ENCODE data around the gene SYNC. TPM values are rescaled to one million over a fixed set of nuclear protein-coding genes. Genes with fewer than 3 reads are reported as not detected.

Gene SYNC
- total and polyA plus RNA-seq, 9 of the 15 experiments (the other 6 are each of a cell fraction or from before 2014, with no cell fraction given), result 0.49 to 1.1 (median 0.87) TPM

DNA sequence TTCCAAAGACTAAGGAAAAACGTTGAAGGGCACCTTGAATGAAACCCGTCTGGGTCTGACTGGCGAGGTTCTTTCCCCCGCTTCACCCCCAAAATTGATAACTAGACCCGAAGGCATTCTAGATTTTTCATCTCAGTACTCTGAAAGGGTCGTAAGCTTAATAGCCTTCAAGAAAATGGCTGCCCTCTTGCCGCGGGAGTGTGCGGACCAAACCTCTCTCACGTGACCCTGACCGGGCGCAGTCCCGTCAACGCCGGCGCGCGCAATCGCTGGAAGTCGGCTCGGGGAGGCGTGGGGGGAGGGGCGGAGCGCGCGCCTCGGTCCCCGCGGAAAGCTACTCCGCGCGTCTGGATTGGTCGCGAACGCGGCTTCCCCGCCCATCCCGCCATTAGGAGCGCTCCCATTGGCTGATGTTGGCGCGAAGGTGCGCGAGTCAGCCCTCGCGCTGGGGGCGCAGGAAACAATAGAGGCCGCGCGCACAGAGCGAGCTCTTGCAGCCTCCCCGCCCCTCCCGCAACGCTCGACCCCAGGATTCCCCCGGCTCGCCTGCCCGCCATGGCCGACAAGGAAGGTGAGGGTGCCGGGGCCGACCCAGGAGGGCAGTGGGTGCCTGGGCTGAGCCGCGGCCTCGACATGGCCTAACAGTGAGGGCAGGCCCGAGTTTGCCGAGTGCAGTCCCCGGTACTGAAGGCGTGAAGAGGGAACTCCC lies 51.7 kb downstream of the SYNC start, which contains the start of gene RBBP4 (continued):
- TF ChIP-seq, protein P1, sequence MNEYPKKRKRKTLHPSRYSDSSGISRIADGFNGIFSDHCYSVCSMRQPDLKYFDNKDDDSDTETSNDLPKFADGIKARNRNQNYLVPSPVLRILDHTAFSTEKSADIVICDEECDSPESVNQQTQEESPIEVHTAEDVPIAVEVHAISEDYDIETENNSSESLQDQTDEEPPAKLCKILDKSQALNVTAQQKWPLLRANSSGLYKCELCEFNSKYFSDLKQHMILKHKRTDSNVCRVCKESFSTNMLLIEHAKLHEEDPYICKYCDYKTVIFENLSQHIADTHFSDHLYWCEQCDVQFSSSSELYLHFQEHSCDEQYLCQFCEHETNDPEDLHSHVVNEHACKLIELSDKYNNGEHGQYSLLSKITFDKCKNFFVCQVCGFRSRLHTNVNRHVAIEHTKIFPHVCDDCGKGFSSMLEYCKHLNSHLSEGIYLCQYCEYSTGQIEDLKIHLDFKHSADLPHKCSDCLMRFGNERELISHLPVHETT (CRISPR knock-in tag; conservative IDR thresholded peaks at IDR 0.05 in 1 of 2, IDR thresholded peaks at IDR 0.05 in 1 of 2), result peak in 1 of 2 experiments; percentile 99; a peak in 2 of 4 replicates
- TF ChIP-seq PPARD (CRISPR knock-in tag; IDR thresholded peaks at IDR 0.05), result 0 out of 2 replicates have a peak, but pooled peaks have one; percentile 67
- no peak for TF ChIP-seq ZNF184 (CRISPR knock-in tag; IDR thresholded peaks at IDR 0.05)
- peak; percentile 93 for TF ChIP-seq POLR2H (tag; IDR thresholded peaks at IDR 0.05; ENCODE audit: low read depth)
- TF ChIP-seq SMARCE1 (IDR thresholded peaks at IDR 0.05), result no peak
- TF ChIP-seq KLF16 (IDR thresholded peaks at IDR 0.05), result no peak
- TF ChIP-seq, protein P2, sequence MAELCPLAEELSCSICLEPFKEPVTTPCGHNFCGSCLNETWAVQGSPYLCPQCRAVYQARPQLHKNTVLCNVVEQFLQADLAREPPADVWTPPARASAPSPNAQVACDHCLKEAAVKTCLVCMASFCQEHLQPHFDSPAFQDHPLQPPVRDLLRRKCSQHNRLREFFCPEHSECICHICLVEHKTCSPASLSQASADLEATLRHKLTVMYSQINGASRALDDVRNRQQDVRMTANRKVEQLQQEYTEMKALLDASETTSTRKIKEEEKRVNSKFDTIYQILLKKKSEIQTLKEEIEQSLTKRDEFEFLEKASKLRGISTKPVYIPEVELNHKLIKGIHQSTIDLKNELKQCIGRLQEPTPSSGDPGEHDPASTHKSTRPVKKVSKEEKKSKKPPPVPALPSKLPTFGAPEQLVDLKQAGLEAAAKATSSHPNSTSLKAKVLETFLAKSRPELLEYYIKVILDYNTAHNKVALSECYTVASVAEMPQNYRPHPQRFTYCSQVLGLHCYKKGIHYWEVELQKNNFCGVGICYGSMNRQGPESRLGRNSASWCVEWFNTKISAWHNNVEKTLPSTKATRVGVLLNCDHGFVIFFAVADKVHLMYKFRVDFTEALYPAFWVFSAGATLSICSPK (IDR thresholded peaks at IDR 0.05; ENCODE audit: borderline replicate concordance), result no peak
- peak; percentile 65; the same call in 1 of the 2 replicates for TF ChIP-seq HLTF (IDR thresholded peaks at IDR 0.05)
- peak; percentile 57 for TF ChIP-seq POLR2AphosphoS5 (IDR thresholded peaks at IDR 0.05; ENCODE audit: control insufficient read depth, insufficient read depth, low read depth, low read length)
- TF ChIP-seq NELFE (IDR thresholded peaks at IDR 0.05; ENCODE audit: insufficient read depth, insufficient read length), result no peak
- peak; percentile 91 for TF ChIP-seq ZNF140 (CRISPR knock-in tag; IDR thresholded peaks at IDR 0.05)
- peak; percentile 21 for TF ChIP-seq XRCC5 (IDR thresholded peaks at IDR 0.05; ENCODE audit: low read depth, low read length)
- no peak for TF ChIP-seq PHB (CRISPR knock-in tag; IDR thresholded peaks at IDR 0.05)
- TF ChIP-seq, protein P3, sequence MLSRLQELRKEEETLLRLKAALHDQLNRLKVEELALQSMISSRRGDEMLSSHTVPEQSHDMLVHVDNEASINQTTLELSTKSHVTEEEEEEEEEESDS (CRISPR knock-in tag; IDR thresholded peaks at IDR 0.05), result peak; percentile 59; the same call in 1 of the 2 replicates
- TF ChIP-seq SREBF1 (IDR thresholded peaks at IDR 0.05; ENCODE audit: borderline replicate concordance, low read depth, low read length), result 0 out of 2 replicates have a peak, but pooled peaks have one; percentile 7
- TF ChIP-seq BRF1 (IDR thresholded peaks at IDR 0.05; ENCODE audit: borderline replicate concordance, extremely low read depth, insufficient read length), result no peak
- TF ChIP-seq ZFX (CRISPR knock-in tag; IDR thresholded peaks at IDR 0.05), result peak; percentile 100
- TF ChIP-seq HNRNPK (IDR thresholded peaks at IDR 0.05; ENCODE audit: low read depth, low read length, poor library complexity, severe bottlenecking), result no peak
- TF ChIP-seq, protein P4, sequence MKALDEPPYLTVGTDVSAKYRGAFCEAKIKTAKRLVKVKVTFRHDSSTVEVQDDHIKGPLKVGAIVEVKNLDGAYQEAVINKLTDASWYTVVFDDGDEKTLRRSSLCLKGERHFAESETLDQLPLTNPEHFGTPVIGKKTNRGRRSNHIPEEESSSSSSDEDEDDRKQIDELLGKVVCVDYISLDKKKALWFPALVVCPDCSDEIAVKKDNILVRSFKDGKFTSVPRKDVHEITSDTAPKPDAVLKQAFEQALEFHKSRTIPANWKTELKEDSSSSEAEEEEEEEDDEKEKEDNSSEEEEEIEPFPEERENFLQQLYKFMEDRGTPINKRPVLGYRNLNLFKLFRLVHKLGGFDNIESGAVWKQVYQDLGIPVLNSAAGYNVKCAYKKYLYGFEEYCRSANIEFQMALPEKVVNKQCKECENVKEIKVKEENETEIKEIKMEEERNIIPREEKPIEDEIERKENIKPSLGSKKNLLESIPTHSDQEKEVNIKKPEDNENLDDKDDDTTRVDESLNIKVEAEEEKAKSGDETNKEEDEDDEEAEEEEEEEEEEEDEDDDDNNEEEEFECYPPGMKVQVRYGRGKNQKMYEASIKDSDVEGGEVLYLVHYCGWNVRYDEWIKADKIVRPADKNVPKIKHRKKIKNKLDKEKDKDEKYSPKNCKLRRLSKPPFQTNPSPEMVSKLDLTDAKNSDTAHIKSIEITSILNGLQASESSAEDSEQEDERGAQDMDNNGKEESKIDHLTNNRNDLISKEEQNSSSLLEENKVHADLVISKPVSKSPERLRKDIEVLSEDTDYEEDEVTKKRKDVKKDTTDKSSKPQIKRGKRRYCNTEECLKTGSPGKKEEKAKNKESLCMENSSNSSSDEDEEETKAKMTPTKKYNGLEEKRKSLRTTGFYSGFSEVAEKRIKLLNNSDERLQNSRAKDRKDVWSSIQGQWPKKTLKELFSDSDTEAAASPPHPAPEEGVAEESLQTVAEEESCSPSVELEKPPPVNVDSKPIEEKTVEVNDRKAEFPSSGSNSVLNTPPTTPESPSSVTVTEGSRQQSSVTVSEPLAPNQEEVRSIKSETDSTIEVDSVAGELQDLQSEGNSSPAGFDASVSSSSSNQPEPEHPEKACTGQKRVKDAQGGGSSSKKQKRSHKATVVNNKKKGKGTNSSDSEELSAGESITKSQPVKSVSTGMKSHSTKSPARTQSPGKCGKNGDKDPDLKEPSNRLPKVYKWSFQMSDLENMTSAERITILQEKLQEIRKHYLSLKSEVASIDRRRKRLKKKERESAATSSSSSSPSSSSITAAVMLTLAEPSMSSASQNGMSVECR (CRISPR knock-in tag; IDR thresholded peaks at IDR 0.05), result peak; percentile 86; the same call in 1 of the 2 replicates
- TF ChIP-seq ZNF175 (CRISPR knock-in tag; IDR thresholded peaks at IDR 0.05; ENCODE audit: low read depth), result peak; percentile 100

Data from K562 (cell line).